EL (cell line): ENCODE measurements around the gene MYOZ3.

Experiments used
- DNase-seq: peaks from one replicate; pipeline ENCODE4 v3.0.0-alpha.2; 2016

The MYOZ3 gene

DNA sequence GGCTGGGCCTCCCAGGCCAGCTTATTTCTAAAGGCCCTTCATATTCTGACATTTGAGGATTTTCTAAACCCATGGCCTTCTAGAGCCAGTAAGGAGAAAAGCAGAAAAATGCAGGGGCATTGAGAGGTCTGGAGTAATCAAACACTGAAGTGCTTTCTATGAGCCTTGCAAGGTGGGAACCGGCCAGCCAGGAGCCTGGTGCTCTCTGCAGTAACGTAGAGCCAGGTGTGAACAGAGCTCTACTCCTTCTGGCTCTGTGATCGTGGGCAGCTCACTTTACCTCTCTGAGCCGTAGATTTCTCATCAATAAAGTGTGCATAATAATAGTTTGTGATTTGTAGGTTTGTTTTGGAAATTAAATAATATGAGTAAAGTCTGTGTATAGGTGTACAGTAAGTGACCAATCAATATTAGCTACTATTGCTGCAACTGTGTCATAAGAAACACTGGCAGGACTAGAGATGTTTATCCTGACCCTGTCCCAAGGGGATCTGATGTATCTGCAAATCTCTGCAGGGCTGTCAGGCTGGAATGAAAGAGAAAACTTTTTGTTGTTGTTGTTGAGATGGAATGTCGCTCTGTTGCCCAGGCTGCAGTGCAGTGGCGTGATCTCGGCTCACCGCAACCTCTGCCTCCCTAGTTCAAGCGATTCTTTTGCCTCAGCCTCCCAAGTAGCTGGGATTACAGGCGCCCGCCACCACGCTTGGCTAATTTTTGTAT, 17.9 kb upstream of the MYOZ3 start:
- no peak for DNase-seq

DNA sequence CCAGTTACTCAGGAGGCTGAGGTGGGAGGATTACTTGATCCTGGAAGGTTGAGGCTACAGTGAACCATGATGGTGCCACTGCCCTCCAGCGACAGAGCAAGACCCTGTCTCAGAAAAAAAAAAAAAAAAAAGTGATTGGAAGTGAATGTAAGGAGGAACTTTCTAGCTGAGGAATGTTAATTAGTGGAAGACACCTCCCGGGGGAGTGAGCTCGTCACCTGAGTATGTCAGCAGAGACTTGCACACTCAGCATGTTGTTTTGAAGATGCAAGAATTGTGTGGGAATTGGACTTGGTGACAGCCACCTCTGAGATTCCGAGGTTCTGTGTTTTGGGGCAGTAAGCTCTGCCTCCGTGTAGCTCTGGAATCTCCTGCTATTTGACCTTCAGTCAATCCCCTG, 17.0 kb upstream of the MYOZ3 start:
- DNase-seq: no peak

DNA sequence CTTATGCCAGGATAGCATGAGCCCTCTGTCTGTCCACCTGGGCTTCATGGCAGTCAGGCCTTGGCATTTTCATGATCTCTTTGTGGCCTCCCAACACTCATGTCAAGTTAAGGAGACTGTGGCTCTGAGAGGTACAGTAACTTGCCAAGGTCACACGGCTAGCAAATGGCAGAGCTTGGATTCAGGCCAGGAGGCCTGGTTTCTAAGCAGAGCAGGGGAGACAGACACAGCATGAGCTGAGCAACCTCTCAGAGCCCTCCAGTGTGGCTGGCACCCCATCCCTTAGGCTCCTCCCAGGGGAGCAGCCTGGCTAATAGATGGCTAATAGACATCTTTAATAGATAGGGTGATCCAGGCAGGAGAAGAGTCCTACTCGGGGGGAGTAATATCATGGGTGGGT, 16.5 kb upstream of the MYOZ3 start:
- no peak for DNase-seq

DNA sequence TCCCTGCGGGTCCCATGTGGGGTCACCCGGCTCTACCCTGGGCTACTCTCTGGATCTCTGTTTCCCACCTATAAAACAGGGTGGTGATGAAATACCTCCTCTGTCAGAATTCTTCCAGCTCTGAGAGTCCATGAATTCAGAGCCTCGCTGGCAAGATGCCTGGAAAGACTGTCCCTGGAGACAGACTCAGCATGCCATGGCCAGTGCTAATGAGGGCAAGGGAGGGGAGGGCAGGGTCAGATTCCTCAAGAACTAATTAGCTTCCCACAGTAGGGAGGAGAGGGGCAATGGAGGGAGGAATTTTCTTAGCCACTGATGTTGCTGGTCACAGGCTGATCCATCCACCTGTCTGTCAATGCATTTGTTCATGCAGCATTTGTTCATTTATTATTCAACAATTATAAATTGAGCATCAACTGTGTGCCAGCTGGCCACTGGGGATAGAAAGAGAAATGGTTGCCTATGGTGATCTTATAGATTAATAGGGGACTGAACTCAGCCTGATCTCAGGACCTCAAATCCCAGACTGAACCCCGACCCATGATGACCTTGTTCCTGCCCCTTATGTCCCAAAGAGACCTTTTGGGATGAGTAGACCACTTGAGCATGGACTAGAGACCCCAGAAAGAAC, 15.9 kb upstream of the MYOZ3 start:
- DNase-seq: peak; percentile 97

DNA sequence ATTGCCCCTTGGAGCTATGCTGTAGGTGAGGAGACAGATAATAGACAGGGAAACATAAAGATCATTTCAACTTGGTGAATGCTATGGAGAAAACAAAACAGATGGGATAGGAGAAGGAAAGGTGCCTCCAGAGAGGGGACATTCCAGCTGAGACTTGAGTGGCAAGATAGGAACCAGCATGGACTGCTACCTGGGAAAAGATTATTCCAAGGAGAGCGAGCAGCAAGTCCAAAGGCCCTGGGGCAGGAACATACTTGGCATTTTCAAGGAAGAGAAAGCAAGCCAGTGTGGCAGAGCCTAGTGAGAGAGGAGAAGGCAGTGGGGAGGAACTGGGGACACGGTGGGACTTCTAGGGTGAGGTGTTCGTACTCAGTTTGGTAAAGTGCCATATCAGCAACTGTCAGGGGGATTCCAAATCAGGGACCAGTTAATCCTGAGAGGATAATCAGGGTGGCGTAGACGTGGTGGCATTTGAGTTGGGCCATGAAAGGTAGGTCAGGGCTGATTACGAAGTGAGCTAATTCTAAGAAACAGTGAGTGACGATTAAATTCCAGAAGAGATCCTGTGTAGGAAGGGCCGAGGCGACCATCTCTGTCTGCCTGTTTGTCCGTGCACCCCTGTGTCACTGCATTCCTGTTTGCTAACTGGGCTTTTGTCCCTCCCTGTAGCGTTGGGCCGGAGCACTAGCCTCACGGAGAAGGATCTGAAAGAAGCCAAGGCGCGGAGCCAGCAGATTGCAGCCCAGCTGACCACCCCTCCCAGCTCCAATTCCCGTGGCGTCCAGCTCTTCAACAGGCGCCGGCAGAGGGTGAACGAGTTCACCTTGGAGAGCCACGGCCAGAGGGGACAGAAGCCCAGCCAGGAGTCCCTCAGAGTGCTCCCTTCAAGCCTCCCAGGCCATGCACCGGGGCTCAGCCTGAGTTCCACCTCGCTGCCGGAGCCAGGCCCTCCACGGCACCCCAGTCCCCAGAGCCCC, 13.5 kb upstream of the MYOZ3 start:
- no peak for DNase-seq

DNA sequence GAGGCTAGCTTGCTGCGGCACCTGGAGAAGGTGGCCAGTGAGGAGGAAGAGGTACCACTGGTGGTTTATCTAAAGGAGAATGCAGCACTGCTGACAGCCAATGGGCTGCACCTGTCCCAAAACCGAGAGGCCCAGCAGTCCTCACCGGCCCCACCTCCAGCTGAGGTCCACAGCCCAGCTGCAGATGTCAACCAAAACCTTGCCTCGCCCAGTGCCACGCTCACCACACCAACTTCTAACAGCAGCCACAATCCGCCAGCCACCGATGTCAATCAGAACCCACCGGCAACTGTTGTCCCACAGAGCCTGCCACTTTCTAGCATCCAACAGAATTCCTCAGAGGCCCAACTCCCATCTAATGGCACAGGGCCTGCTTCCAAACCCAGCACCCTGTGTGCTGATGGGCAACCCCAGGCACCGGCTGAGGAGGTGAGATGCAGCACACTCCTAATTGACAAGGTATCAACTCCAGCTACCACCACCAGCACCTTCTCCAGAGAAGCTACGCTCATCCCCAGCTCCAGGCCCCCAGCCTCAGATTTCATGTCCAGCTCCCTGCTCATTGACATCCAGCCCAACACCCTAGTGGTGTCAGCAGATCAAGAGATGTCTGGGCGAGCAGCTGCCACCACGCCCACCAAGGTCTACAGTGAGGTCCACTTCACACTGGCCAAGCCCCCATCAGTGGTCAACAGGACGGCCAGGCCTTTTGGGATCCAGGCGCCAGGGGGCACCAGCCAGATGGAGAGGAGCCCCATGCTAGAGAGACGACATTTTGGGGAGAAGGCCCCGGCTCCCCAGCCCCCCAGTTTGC, 12.6 kb upstream of the MYOZ3 start:
- DNase-seq: no peak

DNA sequence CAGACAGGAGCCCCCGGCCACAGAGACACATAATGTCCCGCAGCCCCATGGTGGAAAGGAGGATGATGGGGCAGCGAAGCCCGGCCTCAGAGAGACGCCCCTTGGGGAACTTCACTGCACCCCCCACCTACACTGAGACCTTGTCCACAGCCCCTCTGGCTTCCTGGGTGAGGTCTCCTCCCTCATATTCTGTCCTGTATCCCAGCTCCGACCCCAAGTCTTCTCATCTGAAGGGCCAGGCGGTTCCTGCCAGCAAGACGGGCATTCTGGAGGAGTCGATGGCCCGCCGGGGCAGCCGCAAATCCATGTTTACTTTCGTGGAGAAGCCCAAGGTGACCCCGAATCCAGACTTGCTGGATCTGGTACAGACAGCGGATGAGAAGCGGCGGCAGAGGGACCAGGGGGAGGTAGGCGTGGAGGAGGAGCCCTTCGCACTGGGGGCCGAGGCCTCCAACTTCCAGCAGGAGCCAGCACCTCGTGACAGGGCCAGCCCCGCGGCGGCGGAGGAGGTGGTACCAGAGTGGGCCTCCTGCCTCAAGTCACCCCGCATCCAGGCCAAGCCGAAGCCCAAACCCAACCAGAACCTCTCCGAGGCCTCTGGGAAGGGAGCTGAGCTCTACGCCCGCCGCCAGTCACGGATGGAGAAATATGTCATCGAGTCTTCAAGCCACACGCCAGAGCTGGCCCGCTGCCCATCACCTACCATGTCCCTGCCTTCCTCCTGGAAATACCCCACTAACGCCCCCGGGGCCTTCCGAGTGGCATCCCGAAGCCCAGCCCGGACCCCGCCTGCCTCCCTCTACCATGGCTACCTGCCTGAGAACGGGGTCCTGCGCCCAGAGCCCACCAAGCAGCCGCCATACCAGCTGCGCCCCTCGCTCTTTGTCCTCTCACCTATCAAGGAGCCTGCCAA, 11.7 kb upstream of the MYOZ3 start:
- no peak for DNase-seq

DNA sequence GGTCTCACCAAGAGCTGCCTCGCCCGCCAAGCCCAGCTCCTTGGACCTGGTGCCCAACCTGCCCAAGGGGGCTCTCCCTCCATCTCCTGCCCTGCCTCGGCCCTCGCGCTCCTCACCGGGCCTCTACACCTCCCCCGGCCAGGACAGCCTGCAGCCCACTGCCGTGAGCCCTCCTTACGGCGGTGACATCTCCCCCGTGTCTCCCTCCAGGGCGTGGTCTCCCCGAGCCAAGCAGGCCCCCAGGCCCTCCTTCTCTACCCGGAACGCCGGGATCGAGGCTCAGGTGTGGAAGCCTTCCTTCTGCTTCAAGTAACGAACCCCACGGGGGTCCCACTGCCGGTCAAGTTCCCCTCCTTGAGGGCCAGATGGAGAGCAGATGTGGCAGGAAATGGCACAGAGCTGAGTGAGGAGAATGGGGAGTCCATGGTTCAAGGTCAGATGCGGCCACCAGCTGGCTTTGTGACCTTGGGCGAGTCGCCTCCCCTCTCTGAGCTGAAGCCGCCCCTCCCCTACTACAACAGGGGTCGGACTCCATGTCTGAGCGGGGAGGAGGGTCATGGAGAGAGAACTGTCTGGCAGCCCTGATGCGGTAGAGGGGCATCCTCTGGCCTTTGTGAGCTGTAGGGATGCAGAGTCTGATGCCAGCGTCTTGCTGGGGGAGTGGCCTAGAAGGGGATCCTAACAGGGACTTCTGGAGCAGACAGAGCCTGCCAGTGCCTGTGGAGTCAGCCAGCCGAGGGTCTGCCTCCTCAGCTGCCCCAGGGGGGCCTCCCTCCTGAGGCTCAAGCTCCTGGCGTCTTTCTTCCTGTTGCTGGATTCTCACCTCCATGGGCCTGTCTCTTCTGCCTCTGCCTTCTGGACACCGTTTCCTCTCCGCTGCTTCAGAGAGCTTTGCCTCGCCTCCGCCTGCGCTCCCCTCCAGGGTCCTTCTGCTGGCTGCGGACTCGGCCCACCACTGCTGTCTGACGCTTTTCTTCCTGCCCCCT, 10.7 kb upstream of the MYOZ3 start:
- no peak for DNase-seq

DNA sequence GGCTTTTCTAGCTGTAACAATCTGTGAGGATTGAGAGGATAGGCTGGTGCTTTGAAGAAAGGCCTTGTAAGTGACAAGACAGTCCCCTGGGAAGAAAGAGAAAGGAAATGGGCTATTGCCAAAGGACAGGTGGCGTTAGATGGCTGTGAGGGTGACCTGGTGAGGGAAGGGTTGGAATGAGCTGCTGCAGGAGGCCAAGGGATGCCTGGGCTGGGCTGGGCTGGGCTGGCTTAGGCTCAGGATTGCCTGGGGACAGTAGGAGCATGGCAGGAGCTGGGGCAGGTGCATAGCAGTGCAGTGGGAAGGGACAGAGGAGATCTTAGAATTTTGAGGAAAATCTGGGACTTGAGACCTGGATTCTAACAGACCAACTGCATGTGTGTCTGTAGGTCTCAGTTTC, 9.7 kb upstream of the MYOZ3 start:
- DNase-seq: no peak

DNA sequence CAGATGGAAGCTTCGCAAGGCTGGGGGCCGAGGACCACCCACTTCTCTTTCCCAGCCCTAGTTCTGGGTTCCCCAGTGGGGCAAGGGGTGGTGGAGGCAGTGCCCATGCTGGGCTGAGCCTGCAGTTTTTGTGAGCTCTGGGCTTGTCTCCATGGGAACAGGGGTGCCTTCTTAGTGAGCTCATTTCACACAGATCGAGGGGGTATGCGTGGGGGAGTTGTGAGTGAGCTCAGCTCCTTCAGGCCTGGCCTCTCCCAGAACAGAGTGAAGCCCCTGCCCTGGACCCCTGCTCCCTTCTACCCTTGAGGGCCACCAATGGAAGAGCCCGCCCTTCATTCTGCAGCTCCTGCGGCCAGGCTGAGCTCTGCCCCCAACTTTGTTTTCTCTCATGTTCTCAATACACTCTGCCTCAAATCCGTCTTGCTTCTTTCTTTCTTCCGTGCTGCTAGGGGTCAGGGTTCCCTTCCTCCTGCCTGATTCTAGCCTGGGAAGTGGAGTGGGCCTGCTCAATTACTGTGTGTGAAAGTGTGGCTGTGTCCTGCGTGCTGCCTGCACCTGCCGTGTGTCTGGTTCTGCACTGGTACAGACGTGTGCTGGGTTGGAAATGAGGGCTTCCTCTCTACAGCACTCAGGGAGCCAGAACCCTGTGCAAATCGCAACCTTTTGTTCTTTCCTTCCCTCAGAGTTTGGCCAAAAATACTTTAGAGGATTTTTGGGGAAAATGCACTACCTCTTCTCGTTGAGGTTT, 9.0 kb upstream of the MYOZ3 start:
- no peak for DNase-seq

DNA sequence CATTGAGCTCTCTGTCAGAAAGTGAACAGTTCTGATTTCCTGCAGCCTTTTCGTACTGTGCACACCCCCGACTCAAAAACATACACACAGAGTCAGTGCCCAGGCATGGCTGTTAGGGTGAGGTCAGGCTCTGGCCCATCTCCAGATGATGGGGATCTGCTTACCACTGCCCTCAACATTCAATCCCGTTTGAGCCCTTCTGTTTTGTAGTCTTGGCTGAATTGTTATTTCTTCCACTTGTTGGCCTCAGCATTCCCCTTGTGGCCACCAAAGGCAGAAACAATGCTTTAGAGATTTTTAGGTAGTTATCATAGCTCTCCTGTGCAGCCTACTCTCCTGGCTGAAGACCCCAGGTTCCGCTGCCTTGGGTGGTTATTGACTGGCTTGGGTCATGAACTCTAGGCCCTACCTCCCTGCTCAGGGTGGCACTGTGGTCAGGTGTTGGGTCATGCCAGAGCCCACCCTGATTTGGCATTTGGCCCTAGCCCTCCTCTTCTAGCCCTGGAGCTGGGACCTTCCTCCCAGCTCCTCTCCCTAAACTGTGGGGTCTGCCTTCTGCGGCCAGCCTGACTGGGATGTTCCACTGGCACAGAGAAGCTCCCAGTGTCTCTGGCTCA, 7.8 kb upstream of the MYOZ3 start:
- DNase-seq: peak; percentile 64

DNA sequence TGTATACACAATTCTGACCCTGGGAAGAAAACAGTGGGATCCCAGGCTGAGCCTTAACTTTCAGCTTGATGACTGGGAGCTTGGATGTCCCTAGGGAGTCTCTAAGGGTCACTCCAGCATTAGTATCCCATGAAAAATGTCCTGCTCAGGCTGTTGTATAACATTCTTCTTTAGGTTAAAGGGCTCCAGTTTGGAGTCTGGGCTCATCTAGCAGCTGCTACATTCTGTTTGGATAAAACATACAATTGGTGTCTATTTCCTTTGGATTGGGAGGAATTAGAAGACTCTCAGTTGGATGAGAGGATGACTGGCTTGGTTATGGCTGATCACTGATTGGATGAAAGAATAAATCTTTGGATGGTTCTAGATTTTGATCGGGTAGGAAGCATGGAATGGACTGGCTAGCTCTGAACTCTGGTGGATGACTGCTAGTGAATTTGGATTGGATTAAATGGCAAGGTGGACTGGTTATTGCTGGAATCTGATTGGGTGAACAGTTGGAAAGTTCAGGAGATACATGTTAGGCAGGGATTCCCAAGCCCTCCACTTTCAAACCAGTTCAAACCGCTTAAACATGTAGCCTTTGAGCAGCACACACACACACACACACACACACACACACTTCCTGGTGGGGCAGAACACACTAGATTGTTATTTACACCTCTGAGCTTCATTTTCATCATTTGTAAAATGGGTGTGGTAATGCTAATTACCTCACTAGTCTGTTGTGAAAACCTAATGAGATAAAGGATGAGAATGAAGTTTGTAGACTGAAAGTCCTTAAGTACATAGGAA, 7.1 kb upstream of the MYOZ3 start:
- DNase-seq: no peak

DNA sequence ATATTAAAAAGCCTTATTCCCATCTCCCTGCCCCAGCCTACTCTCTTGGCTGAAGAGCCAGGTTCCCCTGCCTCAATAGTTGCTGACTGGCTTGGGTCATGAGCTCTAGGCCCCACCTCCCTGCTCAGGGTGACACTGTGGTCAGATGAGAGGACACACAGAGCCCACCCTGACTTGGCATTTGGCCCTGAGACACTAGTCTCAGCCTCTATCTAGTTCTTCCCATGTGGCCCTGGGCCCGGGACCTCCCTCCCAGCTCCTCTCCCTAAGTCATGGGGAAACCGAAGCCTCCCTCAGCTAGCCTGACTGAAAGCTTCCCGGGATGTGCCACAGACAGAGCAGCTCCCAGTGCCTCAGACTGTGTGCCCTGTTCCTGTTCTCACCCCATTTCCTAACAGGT, 5.8 kb upstream of the MYOZ3 start:
- no peak for DNase-seq

DNA sequence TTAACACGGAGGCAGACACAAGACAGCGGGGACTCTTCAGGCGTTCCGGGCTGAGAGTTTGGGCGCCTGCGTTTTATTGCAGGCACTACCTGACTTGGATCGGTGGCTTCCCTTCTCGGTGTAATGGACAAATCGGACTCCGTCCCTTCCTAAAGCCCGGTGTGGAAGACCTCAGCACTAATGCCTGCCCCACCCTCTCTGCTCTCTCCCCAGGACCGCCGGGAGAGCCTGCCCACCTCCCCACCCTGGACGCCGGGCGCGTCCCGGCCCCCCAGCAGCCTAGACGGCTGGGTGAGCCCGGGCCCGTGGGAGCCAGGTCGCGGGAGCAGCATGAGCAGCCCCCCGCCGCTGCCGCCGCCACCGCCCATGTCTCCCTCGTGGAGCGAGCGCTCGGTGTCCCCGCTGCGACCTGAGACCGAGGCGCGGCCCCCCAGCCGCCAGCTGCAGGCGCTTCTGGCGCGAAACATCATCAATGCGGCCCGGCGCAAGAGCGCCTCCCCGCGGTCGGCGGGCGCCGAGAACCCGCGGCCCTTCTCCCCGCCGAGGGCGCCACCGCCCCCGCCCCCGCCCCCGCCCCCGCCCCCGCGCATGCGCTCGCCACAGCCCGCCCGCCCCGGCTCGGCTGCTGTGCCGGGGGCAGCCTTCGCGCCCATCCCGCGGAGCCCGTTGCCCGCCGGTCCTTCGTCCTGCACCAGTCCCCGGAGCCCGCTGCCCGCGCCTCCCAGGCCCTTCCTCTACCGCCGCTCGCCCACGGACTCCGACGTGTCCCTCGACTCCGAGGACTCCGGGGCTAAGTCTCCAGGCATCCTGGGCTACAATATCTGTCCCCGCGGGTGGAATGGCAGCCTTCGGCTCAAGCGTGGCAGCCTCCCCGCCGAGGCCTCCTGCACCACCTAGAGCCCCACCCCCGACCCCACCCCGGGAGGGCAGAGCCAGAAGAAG, 4.6 kb upstream of the MYOZ3 start:
- peak; percentile 64 for DNase-seq

DNA sequence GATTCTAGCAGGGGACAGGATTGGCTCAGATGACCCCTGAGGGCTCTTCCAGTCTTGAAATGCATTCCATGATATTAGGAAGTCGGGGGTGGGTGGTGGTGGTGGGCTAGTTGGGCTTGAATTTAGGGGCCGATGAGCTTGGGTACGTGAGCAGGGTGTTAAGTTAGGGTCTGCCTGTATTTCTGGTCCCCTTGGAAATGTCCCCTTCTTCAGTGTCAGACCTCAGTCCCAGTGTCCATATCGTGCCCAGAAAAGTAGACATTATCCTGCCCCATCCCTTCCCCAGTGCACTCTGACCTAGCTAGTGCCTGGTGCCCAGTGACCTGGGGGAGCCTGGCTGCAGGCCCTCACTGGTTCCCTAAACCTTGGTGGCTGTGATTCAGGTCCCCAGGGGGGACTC, 2.9 kb upstream of the MYOZ3 start:
- no peak for DNase-seq

DNA sequence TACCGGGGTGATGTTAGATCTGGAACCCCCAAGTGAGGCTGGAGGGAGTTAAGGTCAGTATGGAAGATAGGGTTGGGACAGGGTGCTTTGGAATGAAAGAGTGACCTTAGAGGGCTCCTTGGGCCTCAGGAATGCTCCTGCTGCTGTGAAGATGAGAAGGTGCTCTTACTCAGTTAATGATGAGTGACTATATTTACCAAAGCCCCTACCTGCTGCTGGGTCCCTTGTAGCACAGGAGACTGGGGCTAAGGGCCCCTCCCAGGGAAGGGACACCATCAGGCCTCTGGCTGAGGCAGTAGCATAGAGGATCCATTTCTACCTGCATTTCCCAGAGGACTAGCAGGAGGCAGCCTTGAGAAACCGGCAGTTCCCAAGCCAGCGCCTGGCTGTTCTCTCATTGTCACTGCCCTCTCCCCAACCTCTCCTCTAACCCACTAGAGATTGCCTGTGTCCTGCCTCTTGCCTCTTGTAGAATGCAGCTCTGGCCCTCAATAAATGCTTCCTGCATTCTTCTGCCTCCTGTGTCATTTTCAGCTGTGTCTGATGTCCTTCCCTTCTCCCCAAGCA, 2.3 kb upstream of the MYOZ3 start:
- no peak for DNase-seq
